Right hindlimb (tissue), 1 donor: ENCODE data around the gene CFLAR.
"Not testable (repeated sequence)": the region's sequence is repeated elsewhere in the genome, so short reads cannot be mapped to it uniquely, and the experiment has no call there.

Source experiments
- DNase-seq: peaks from one replicate; pipeline ENCODE4 v3.0.0-alpha.2; 2018

The CFLAR gene

GRCh38 chr2:201118961-201119854 lies 3.2 kb downstream of the CFLAR start:
- no peak for DNase-seq

GRCh38 chr2:201122276-201122675 lies 6.3 kb downstream of the CFLAR start:
- DNase-seq: no peak

GRCh38 chr2:201126308-201127151 lies 10.6 kb downstream of the CFLAR start:
- no peak for DNase-seq

GRCh38 chr2:201127152-201127511 lies 11.2 kb downstream of the CFLAR start:
- no peak for DNase-seq

- DNase-seq: no peak
Measured at GRCh38 chr2:201127570-201127969, 11.6 kb downstream of the CFLAR start.

- DNase-seq: no peak
Measured at GRCh38 chr2:201128033-201128432, 12.1 kb downstream of the CFLAR start.

GRCh38 chr2:201128933-201129505 lies 13.1 kb downstream of the CFLAR start:
- DNase-seq: no peak

- no peak for DNase-seq
Measured at GRCh38 chr2:201130524-201131186, 14.7 kb downstream of the CFLAR start.

GRCh38 chr2:201132518-201132917 lies 16.6 kb downstream of the CFLAR start:
- DNase-seq: no peak

- no peak for DNase-seq
Measured at GRCh38 chr2:201135386-201135785, 19.4 kb downstream of the CFLAR start.

GRCh38 chr2:201136889-201137321 lies 20.9 kb downstream of the CFLAR start:
- no peak for DNase-seq

- no peak for DNase-seq
Measured at GRCh38 chr2:201137505-201138400, 21.8 kb downstream of the CFLAR start.

GRCh38 chr2:201138401-201138970 lies 22.5 kb downstream of the CFLAR start:
- DNase-seq: no peak

- DNase-seq: not testable (repeated sequence)
Measured at GRCh38 chr2:201138986-201139781, 23.2 kb downstream of the CFLAR start.

- no peak for DNase-seq
Measured at GRCh38 chr2:201139836-201140604, 24.1 kb downstream of the CFLAR start.

- DNase-seq: no peak
Measured at GRCh38 chr2:201144101-201145051, 28.4 kb downstream of the CFLAR start.

- no peak for DNase-seq
Measured at GRCh38 chr2:201148434-201148990, 32.5 kb downstream of the CFLAR start.
